ENCODE measurements around the gene TTF1.
"Not testable (repeated sequence)": the region's sequence is repeated elsewhere in the genome, so short reads cannot be mapped to it uniquely, and the experiment has no call there.

Gene TTF1

DNA sequence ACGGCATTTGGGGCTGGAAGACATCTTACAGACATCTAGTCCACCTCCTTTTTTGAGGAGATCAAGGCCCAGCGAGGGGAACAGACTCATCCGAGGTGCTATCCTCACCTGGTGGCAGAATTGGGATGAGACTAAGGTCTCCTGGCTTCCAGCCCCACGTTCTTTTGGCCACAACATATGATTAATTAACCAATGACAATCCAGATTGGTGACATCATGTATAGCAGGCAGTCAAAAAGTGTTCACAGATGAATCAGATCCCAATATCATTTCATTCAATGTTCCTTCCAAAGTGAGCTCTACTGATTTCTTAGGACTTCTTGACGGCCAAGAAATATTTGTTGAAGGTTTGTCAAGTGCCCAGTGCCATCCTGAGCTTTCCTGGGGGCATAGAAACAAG lies 7.3 kb upstream of the TTF1 start:
- no peak for DNase-seq (ENCODE audit: low spot score)

DNA sequence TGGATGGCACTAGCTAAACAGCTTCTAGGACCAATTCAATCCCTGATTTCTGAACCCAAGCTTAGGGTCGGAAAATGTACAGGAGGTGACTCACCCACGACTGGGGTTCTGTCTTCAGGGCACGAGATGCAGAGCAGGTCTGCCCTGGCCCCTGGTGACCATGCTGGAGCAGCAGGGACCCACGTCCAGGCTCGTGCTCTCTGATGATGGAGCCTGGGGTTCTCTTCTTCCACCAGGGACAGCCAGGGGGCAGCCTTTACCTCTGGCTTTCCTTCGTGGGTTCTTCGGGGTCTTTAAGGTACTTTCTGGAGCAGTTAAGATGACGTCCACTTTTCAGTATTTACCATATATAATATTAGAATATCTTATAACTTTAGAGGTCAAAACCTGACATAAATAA lies 5.4 kb upstream of the TTF1 start:
- DNase-seq (ENCODE audit: low spot score): no peak

DNA sequence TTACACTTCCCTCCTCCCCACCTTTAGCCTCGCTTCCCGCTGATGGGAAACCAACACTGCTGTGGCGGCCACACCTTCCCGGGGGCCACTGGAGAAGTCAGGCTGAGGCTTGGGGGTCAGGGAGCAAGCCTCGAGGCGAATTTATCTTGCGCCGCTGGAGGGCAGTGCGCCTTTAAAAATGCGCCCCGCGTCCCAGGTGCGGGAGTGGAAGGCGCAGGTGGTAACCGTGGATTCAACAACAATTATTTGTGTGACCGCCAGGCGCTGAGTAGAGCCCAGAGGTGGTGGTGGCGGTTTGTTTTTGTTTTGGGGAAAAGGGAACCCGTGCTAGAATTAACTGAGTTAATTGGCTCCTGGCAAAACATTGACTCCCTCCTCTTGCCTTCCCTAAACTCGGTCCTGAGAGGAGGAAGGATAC lies 4.5 kb upstream of the TTF1 start:
- DNase-seq (ENCODE audit: low spot score): no peak

DNA sequence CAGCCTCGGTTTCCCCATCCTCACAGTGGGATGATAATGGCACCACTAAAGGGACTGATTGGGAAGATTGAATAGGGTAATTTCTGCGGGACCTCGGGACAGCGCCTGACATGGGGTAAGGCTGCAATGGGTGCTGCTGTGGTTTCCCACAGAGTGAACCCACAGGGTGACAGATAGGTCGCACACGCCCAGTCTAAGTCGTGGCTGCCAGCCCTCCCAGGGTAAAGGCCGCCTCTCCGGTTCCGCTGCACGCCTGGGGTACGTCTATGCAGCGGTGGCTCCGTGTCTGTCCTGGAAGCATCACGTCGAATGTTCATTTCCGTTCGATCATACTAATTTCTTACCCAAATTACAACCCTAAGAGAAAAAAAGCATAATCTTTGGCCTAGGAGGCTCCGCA lies 4.0 kb upstream of the TTF1 start:
- DNase-seq (ENCODE audit: low spot score): no peak

DNA sequence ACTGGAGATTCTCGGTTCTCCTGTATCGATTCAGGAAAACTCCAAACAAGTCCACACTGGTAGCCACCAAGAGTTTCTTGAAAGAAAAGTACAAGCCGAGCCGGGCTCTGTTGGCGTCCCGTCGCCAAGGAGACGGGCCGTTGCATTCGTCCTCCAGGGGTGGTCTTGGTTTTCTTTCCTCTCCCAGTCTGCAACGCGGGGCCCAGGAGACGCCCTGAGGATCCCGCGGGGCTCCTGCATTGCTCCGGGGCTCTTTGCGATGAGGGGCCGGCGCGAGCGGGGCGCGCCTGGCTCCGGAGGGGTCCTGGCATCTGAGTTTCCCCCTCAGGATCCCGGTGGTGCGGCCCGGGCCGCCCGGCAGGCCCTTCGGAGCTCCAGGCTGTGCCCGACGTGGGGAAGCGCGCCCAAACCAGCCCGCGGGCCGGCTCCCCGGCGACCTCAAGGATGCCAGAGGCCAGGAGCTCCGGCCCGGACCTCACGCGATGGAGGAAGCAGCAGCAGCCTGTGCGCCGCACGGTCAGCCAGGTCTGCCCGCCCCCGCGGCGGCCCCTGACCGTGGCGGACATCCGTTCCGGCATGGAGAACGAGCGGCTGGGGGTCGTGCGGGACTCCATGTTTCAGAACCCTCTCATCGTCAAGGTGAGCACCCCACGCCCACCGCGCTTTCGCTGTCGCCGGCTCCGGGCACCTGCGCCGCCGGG lies 3.3 kb upstream of the TTF1 start, which contains the start of gene CFAP77:
CFAP77 (plus strand) TSS at position 384 of the 701 bp plus-strand sequence; CDS start at position 445, 61 bp downstream.
- DNase-seq (ENCODE audit: low spot score): no peak

DNA sequence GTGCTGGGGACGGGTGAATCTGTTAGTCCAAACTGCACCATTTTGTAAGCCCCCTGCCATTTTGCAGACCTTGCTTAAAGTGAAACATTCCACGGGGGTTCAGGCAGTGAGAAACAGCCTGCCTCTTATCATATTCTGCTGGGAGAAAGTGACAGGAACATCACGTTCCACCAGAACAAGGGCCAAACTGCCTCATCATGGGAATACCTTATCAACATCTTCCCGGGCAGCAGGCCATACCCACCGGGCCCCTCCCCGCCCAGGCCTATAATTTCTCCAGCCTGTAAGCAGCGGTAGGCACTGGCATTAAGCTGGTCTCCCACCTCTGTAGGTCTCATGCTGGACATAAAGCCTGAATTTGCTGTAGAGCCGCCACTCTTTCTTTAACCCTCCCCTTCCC lies 1.9 kb upstream of the TTF1 start:
- DNase-seq (ENCODE audit: low spot score): no peak

DNA sequence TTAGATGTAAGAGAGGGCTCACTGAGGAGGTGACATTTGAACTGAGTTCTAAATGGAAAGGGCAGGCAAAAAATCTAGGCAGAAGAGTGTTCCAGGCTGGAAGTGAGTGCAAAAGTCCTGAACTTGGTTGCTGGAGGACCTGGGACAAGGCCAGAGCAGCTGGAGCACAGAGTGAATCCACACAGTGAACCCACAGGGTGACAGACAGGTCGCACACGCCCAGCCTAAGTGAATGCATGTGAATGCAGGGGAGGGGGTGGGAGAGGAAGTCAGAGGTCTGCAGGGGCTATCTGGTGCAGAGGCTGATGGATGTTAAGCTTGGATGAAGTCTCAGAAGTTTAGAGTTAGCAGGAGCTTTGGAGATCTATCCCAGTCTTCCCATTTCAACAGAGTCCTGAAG lies 556 bp upstream of the TTF1 start:
- no peak for DNase-seq (ENCODE audit: low spot score)

DNA sequence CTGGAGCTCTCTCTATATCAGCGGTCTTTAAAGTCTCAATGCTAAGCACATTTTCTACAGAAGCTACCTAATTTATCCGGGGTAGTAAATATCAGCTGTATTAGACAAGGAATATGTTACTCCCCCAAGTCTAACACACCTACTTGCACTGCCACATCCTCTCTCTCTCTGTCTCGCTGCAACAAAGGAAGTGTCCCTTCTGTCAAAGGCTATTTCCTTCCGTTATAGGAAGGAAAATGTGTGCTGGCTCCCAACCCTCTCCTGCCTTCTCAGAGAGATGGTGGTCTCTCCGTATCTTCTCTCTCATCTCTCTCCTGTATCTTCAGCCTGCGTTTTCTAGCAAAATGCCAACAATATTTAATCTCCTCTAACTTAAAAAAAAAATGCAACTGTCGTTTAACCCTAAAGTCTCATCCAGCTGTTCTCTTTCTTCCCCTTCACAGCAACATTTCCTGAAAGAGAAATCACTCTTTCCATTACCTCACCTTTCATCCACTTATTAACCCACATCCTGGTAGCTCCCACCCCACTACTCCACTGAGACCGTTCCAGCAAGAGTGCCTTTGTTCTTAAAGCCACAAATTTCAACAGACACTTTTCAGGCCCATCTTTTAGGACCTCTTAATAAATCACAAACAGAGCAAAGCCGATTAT lies 2.3 kb downstream of the TTF1 start:
- DNase-seq (ENCODE audit: low spot score): no peak

DNA sequence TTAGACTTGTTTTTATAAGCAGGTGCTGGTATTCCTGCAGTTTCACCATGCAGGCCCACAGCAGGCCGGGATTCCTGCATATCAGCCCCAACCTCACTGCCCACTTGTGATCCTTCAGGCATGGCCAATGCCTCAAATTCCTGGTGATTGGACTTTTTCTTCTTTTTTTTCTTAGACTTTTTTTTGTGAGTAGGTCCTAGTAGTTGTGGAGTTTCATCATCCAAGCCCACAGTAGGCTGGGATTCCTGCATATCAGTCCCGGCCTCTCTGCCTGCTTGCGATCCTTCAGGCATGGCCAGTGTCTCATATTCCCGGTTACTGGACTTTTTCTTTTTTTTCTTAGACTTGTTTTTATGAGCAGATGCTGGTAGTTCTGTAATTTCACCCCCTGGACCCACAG lies 4.8 kb downstream of the TTF1 start:
- no peak for DNase-seq (ENCODE audit: low spot score)

DNA sequence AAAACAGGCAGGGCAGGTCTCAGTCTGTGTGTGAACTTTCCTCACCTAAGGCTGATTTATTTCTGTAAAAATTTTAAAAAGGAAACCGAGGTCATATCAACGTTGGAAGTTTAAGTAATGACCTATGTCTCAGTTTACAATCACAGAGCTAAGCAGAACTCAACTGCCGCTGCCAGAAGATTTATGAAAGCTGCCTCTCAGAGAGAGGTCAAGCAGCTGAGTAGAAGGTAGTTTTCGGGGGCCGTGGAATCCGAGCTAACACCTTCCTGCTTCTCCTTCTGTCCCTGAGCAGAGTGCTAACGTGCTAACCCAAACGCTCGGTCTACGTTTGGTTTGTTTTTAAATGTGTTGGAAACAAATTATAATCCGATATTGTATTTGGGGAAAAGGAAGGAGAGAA lies 11.1 kb downstream of the TTF1 start:
- no peak for DNase-seq (ENCODE audit: low spot score)

DNA sequence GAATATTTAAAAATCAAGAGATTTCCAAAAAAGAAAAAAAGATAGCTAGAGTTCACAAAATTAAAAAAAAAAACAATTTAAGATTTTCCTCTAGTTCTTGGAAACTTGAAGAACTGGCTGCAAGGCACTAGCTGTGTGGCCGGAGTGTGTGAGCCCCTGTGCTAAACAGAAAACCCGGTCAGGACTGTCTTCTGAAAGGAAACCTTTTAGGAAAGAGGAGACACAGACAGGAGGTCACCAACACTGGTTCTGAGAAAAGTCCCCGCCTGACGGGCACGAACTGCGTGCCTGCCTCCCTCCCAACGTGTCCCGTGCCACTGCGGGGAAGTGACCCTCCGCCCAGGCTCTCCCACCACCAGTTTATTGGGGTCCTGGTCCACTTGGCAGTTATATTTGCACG lies 15.2 kb downstream of the TTF1 start:
- no peak for DNase-seq (ENCODE audit: low spot score)

DNA sequence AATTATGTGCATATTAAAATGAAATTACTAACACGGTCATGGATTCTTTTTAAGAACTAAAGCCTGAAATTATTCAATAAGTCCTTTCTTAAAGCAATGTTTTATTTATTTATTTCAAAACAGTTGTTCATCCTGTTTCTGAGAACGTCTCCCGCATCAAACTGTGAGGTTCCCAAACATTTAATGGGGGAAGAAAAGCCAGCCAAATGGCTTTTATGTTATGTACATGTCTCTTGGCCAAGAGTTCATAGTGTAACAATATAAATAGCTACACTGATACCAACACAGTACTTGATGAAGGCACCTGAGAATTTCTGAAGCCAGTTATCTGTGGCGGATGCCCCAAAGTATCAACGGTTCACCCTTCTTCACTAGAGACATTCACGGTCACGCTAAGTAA lies 15.7 kb downstream of the TTF1 start:
- DNase-seq (ENCODE audit: low spot score): no peak

DNA sequence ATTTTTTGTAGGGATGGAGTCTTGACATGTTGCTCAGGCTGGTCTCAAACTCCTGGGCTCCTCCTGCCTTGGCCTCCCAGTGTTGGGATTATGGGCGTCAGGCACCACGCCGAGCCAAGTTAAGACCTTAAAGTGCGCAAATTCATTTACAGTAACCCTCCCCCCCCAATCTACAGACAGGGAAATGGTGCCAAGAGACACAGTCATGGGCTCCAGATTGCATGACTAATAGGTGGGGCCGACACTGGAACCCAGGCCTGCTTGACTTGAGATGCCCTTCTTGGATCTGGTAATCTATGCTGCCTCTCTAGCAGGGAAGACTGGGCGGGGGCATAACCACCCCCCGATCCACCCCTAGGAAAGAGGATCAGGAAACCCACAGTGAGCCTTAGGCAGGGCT lies 19.5 kb downstream of the TTF1 start:
- DNase-seq (ENCODE audit: low spot score): no peak

DNA sequence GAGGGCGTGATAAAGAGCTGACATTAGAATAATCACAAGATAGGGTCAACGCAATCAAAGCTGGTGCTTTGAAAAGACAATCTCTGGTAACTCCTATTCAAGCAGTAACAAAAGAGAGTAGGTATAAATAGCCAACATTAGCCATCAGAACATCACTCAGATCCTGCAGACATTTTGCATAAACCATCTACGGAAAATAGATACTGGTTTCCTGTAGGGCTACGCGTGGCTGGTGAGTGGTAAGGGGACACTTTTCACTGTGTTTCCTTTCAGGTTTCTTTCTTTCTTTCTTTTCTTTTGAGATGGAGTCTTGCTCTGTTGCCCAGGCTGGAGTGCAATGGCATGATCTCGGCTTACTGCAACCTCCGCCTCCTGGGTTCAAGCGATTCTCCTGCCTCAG lies 22.3 kb downstream of the TTF1 start:
- DNase-seq (ENCODE audit: low spot score): no peak

DNA sequence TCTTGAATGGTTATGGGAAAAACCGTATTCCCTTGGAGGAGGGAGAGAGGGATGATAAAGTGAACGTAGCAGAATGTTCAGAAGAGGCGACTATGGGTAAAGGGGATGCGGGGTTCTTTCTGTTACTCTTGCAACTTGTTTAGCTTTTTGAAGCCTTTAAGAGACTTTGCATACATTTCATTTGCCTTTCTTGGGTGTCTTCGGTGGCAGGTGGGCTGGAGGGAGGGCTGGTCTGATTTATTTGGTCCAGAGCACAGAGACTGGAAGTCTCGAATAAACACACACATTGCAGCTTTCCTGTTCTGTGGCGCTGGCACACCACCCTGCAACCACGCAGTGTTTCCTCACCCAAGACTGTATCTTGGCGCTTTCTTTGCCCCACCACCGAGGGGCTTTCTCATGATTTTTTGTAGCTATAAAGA lies 23.2 kb downstream of the TTF1 start:
- DNase-seq (ENCODE audit: low spot score): no peak

DNA sequence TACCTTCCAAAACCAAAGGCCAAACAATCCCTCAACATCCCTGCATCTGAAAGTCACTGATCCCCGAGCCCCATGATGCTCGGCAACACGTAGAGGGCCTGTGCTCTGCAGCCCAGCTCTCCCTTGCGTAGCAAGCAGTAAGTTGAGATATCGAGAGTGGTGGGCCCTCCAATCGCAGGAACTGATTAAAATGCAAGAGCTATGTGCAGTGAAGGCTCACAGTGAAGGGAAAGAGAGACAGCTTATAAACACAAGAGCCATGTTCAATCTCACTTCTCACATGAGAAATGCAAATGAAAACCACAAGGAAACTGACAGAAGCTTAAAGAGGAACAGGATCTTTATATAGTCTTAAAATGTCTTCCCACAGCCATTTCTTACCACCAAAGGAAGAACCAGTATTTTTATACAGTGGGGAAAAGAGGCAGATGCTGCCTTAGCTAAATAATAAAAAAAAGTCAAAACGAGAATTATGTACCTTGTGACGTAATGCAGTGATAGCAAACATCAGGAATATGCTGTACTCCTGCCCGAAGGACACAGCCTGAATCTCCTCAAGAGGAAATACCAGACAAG lies 24.6 kb downstream of the TTF1 start:
- DNase-seq (ENCODE audit: low spot score): no peak

DNA sequence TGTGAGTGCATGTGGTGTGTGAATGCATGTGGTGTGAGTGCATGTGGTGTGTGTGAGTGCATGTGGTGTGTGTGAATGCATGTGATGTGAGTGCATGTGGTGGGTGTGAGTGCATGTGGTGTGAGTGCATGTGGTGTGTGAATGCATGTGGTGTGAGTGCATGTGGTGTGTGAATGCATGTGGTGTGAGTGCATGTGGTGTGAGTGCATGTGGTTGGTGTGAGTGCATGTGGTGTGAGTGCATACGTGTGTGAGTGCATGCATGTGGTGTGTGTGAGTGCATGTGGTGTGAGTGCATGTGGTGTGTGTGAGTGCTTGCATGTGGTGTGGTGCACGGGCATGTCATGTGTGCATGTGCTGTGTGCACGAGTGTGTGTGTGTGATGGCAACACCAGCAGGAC lies 28.2 kb downstream of the TTF1 start:
- not testable (repeated sequence) for DNase-seq (ENCODE audit: low spot score)

DNA sequence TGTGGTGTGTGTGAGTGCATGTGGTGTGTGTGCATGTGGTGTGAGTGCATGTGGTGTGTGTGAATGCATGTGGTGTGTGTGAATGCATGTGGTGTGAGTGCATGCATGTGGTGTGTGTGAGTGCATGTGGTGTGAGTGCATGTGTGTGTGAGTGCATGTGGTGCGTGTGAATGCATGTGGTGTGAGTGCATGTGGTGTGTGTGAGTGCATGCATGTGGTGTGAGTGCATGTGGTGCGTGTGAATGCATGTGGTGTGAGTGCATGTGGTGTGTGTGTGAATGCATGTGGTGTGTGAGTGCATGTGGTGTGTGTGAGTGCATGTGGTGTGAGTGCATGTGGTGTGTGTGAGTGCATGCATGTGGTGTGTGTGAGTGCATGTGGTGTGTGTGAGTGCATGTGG lies 28.9 kb downstream of the TTF1 start:
- not testable (repeated sequence) for DNase-seq (ENCODE audit: low spot score)

DNA sequence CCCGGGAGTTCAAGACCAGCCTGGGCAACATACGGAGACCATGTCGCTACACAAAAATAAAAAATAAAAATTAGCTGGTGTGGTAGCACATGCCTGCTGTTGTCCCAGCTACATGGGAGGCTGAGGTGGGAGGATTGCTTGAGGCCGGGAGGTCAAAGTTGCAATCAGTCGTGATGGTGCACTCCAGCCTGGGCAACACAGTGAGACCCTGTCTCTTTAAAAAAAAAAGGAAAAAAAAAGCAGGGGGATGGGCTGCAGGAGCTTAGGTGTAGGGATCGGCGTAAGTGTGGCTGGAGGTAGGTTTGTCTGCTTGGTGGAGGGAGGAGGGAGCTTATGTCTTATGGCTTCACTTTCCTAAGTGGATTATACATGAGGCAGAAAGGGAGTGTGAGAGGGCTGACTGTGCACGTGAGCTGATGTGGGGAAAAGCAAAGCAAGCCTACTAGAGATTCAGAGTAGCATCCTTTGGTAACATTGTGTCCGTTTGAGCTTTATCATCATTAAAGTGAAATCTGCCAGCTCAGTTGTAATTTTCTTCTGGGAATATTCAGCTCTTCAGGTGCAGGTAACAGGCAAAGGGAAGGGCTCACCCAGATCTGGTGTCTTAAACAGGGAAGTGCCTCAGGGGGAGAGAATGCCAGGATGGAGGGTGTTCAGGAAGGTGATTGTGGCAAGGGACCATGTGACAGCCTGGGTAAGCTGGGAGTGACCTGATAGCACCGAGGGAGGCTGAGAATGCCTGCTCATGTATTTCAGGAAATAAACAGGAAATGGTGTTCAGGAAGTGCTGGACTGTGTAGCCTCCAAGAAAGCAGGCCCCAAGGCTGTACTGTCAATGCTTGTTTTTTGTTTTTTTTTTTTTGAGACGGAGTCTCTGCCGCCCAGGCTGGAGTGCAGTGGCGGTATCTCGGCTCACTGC lies 34.2 kb downstream of the TTF1 start:
- peak; percentile 85 for DNase-seq (ENCODE audit: low spot score)

DNA sequence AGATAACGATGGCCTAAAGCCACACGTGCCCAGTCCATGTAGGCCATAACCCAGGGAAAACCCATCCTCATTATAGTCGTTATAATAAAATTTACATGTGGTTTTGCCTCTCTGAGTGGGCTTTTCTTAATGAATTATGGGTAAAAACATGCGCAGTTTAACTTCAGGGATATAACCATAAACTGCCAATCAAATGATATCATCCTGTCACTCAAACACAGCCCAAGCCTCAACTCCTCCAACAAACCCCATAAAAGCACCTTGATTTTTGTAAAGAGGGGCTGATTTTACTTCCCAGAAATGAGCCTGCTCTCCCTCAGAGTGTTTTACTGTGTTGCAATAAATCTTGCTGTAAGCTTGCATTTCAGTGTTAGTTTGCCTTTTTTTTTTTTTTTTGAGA lies 36.0 kb downstream of the TTF1 start:
- DNase-seq (ENCODE audit: low spot score): no peak

DNA sequence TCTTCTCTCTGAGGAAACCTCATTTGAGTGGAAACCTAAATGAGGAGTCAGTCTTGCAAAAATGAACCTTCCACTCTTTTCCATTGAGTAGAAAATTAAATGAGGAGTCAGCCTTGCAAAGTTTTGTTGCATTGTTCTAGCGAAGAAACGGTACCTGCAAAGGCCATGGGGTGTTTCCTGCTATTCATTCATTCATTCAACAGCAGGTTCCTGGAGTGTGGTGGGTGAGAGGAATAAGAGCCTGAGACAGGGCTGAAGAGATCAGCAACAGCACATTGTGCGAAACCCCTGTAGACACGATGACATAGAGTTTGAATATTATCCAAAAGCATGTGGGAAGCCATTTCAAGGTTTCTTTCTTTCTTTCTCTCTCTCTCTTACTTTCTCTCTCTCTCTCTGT lies 37.2 kb downstream of the TTF1 start:
- no peak for DNase-seq (ENCODE audit: low spot score)

DNA sequence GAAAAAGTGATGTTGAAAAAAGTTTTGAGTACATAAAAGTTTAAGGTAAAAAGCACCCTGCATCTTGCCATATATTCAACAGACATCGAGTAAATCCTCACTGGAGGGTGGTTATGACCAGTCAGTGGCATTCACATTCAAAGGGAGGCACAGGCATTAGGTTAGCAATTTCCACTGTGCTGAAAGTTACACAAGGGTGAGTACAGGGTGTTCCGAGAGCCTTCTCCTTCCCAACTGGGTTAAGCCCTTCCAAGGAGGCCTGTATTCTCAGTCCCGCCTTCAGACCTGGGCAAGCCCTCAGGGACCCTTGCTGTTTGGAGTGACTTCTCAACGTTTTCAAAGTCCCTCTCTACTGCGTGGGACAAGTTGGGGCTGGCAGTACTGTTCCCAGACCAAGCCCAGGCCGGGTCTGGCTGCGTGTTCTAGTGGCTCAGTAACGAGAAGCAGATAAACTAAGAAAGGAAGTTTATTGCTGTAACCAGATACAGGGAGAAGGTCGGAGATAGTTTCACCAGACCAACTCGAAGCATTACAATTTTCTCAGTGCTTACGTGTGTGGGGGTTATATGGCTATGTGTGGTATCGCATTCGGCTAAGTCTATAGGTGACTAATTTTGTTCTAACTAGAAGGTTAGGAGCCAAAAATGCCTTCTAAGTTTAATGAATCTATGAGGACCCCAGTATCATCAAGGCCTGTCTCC lies 38.9 kb downstream of the TTF1 start:
- no peak for DNase-seq (ENCODE audit: low spot score)

All from Ammon's horn (tissue), 1 donor.